Stimulated activated CD8-positive, alpha-beta memory T cell treated with anti-CD3 and anti-CD28 coated beads, Interleukin-7, amount 100 ng/mL, for 1 hour (primary cell): ENCODE results near the gene ACSL6.

Source experiments
- DNase-seq, 2 donors: peaks; one replicate each; pipeline ENCODE4 v3.0.0-alpha.2; 2020; ENCODE audit warnings: low read depth in 2 of 2

ACSL6 gene

GRCh38 chr5:132017316-132017715, 5.9 kb upstream of the ACSL6 start:
- no peak for DNase-seq

GRCh38 chr5:132016721-132017250, 5.3 kb upstream of the ACSL6 start:
- no peak for DNase-seq

GRCh38 chr5:132013711-132014110, 2.3 kb upstream of the ACSL6 start:
- no peak for DNase-seq

- no peak for DNase-seq
Observed at GRCh38 chr5:132013006-132013689, 1.7 kb upstream of the ACSL6 start.

GRCh38 chr5:132012371-132013005, 1.0 kb upstream of the ACSL6 start:
- DNase-seq: no peak

GRCh38 chr5:132010989-132011621, 353 bp downstream of the ACSL6 start:
- no peak for DNase-seq

- no peak for DNase-seq
Observed at GRCh38 chr5:132010645-132010988, 841 bp downstream of the ACSL6 start.

GRCh38 chr5:132009706-132010405, 1.6 kb downstream of the ACSL6 start:
- DNase-seq: no peak

- no peak for DNase-seq
Observed at GRCh38 chr5:132008961-132009680, 2.3 kb downstream of the ACSL6 start.

GRCh38 chr5:132008163-132008473, 3.3 kb downstream of the ACSL6 start:
- DNase-seq: no peak

- DNase-seq: peak; percentile 41 to 57
Observed at GRCh38 chr5:132007399-132008162, 3.9 kb downstream of the ACSL6 start.

- DNase-seq: no peak
Observed at GRCh38 chr5:132006331-132007120, 4.9 kb downstream of the ACSL6 start.

GRCh38 chr5:132005591-132005990, 5.9 kb downstream of the ACSL6 start:
- DNase-seq: no peak

- DNase-seq: no peak
Observed at GRCh38 chr5:132003982-132004381, 7.5 kb downstream of the ACSL6 start.

GRCh38 chr5:132003170-132003744, 8.2 kb downstream of the ACSL6 start:
- DNase-seq: no peak

GRCh38 chr5:132002757-132003156, 8.7 kb downstream of the ACSL6 start:
- DNase-seq: no peak

- DNase-seq: no peak
Observed at GRCh38 chr5:132001647-132002561, 9.6 kb downstream of the ACSL6 start.

- DNase-seq: no peak
Observed at GRCh38 chr5:132000677-132001453, 10.6 kb downstream of the ACSL6 start.
